CD4-positive, alpha-beta T cell treated with Interferon gamma for 1 hour (primary cell): Measurements from ENCODE around the gene TFDP1.

Experiments used
- DNase-seq: peaks from one replicate; pipeline ENCODE4 v3.0.0-alpha.2; 2020

Gene TFDP1

DNA sequence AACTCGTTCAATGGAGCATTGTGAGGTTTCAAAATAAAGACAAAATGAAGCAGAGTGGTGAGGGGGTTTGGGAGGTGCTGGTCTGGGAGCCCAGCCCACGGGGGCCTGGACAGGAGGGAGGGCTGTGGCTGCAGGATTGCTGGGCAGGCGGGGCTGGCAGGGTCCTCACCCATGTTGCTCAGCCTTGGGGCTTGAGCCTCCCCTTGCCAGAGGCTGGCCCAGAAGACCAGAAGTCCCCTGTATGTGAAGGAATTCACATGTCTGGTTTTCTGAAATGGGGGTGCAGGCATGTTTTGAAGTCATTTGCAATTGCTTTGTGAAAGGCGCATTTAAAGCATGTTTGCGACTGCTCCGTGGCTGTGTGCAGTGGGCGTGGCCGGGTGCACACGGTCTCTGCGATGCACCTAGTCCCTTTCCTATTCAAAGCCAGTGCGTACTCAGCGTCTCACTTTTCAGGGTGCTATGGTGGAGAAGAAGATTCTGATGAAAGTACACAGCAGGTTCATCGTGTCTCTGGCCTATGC, 84.7 kb downstream of the TFDP1 start:
- DNase-seq, result no peak

DNA sequence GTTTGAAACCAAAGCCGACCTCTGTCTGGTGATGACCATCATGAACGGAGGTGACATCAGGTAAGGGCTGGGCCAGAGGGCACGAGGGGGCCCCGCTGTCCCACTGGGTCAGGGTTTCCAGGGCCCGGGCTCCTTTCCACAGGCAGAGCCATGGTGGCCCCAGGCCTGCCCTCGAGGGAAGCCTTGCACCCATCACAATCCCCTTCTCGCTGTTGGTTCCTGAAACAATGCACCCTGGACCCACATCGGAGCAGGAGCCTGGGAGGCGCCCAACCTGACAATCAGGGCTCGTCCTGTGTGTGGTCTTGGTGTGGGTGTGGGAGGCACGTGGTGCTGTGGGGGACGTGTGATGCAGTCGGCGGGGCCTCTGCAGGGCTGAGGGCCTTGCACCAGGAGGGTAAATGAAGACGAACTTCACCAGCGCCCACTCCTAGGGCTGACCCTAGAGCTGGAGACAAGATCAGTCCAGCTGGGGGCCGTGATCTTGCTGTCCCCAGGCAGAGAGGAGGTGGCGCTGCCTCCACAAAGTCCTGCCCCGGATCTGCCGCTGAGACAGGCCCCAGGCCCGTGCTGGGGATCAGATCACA, 85.3 kb downstream of the TFDP1 start:
- no peak for DNase-seq

DNA sequence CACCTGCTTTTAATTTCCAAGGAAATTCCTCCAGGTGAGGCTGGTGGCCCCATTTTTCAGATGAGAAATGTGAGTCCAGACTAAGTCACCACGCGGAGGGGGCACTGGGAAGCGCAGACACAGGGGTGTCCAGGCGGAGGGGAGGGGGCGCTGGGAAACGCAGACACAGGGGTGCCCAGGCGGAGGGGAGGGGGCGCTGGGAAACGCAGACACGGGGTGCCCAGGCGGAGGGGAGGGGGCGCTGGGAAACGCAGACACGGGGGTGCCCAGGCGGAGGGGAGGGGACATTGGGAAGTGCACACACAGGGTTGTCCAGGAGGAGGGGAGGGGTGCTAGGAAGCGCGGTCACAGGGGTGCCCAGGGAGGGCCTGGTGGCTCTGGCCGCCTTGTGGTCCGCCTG, 86.0 kb downstream of the TFDP1 start:
- DNase-seq, result no peak

DNA sequence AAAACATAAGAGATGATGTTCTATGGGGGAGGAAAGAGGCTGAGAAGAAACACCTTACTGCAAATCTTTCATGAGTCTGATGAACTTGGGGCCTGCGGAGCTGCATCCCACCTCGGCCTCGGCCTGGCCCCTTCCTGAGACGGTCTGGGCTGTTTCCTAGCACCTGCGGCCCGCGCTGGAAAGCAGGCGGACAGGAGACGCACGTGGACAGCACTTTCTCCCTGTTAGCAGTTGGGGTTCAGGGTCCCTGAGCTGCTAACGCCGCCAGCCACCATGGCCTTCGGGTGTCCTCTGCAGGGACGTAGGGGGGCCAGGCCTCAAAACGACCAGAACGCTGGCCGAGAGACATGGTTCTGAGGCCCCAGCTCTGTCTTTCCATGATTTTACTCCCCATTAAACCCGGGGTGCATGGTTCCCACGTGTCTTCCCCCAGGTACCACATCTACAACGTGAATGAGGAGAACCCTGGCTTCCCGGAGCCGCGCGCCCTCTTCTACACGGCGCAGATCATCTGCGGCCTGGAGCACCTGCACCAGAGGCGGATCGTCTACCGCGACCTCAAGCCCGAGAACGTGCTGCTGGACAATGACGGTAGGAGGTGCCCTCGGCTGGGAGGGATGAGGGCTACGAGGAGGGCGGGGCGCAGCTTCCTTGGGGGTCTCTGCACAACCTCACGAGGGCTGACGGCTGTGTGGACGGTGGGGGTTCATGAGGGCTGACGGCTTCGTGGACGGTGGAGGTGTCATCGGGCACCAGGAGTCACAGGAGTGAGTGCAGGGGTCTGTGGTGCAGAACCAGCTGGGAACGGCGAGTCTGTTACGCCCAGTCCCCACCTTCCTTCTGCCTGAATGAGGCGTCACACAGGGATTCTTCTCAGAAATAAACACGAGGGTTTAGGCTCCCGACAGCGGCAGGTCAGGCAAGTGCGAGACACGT, 86.8 kb downstream of the TFDP1 start:
- DNase-seq, result no peak

DNA sequence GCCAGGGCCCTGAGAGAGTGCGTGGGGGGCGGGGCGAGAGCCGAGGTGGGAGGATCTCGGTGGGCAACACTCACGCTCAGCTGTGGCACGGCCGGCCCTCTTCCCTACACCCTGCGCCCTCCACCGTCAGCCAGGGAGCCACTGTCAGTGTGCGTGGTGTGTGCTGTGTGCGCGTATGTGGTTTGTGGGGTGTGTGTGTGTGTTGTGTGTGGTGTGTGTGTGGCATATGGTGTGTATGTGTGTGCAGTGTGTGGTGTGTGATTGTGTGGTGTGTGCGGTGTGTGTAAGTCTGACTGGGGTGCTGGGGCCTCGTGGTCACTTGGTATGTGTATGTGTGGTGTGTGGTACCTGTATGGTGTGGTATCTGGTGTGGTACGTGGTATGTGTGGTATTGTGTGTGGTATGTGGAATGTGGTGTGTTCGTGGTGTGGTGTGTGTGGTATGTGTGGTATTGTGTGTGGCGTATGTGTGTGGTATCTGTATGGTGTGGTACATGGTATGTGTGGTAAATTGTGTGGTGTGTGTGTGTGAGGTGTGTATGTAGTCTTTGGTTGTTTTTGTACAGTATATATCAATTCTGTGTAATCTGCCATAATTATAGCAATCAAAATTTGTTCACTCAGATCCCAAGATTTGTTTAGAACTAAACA, 87.6 kb downstream of the TFDP1 start:
- no peak for DNase-seq
